GM19395 (cell line): ENCODE measurements around the gene HDAC9.

Experiments used
- ATAC-seq: cut with Tn5 transposase; IDR thresholded peaks from one replicate; pipeline ENCODE4 v1.9.1; 2021; ENCODE audit warnings: mild to moderate bottlenecking, moderate library complexity; ENCODE audit not compliant: unreplicated experiment

The HDAC9 gene

DNA sequence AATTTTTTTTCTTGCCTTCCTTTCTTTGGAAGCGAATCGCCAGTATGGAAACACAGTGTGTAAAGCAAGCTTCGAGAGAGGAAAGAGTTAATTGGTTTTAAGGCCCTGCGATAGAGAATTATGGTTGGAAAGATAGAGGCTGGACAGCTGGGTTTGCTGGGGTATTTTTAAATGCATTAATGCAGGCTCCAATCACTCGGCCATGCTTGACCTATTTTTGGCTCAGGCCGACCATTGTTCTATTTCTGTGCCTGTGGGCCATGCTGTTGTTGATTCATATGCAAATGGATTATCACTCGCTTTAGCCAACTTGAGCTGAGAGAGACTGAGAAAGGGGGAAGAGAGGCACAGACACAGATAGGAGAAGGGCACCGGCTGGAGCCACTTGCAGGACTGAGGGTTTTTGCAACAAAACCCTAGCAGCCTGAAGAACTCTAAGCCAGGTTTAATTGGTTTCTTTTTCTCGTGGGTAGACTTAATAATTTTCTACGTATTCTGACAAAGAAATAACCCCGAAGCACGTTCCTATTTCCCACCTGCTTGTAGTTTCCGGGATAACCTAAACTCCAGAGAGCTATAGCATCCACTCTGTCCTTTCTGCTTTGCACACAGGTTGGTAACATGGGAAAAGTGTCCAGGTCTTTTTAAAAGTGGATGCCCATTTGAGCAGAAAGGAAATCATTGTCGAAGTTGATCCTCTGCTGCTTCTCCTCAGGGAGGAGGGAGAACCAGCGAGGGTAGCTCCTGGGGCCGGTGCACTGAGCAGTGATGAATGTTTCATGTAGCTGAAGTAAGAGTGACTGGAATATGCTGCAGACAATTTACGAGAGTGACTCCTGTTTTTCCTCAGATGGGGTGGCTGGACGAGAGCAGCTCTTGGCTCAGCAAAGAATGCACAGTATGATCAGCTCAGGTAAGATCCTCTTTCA is at the start of gene HDAC9:
HDAC9 (plus strand) TSS at position 338 of the 929 bp plus-strand sequence; CDS start at position 892, 554 bp downstream.
- peak; percentile 87 for ATAC-seq

DNA sequence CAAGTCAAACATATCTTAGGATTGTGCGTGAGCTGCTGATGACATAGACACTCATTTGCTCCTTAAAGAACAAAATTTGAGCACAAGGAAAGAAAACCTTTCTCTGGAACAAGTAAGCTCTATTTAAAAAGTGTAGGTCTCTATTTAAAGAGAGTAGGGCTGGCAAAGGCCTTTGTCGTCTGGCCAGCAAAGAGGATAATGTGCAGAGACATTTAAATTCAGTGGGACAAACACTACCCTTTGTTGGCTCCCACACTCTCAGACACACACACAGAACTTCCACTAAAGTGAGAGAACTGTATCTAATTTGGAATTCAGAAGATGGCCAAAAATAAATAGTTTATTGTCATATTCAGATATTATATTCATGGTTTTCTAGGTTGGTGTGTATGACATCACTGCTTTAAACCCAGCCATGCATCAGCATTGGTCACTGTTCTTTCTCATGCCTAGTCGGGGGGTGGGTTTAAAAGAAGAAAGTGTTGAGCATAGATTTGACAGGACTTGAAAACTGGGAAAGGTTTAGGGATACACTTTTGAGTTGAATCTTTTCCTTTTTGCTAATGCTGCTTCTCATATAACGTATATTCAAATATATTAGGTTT is 49.5 kb upstream of the HDAC9 start:
- ATAC-seq = no peak

DNA sequence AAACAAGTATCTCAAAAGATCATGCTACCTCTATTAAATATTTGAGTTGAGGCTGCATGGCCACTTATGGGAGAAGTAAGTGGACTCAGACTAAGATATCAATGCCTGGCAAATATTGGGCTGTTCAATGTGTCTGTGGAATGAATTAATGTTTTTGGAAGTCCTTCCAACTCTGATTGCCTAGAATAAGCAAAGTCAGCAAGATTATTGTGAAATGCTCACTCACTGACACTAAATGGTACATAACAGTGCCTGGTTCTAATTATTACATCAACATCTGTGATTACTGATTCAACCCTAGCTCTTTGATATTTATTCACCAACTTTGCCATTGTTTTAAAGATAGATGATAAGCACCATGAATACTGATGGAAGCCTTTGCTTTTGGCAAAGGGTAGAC is 45.5 kb upstream of the HDAC9 start:
- ATAC-seq = no peak

DNA sequence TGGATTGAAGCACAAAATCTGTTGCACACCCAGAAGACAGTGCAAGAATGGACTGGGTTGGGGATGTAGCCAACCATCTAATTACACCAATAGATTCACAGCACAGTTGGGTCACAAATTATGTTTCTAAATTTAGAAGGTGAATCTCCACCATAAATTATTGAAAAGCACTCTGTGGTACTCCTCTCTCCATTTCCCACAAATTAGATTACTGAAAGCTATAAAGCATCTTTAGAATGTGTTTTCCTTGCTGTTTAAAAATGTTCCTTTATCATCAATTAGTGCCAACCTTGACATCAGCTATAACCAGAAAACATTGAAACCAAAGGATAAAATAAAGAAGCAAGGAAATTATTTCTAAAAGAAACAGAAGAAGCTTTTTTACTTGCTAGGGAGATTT is 39.9 kb upstream of the HDAC9 start:
- no peak for ATAC-seq

DNA sequence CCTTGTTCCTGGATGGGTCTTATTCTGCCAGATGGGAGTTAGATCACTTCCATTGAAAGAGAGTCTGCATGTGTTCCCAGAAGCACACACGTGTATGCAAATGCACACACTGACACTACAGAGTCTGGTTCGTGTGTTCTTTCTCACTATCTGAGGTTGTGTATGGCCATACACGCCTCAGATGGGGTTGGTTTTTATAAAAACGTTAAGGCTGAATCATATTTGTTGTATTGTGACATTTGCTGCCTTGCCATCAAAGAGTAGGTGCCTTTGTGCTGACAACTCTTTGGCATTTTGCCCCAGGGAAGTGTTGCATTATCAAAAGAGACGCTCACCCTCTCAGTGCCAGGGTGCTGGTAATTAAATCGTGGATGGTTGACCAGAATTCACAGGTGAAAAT is 37.7 kb upstream of the HDAC9 start:
- ATAC-seq = no peak

DNA sequence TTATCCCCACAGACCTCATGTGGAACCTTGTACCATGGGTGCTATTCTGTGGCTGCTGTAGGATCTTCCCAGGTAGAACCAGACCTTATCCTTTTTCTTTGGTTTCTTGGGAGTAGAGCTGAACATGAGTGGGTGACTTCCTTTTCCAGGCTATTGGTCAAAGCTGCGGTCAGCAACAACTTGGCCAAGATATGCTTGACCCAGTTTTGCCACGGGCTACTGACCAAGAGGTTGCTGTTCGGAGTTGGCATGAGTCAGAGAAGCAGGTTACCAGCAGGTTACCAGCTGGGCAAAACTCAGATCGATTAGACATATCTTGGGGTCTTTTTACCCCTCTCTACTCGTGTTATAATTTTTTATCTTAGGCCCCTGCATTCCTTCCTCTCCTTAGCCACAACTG is 36.7 kb upstream of the HDAC9 start:
- ATAC-seq = no peak

DNA sequence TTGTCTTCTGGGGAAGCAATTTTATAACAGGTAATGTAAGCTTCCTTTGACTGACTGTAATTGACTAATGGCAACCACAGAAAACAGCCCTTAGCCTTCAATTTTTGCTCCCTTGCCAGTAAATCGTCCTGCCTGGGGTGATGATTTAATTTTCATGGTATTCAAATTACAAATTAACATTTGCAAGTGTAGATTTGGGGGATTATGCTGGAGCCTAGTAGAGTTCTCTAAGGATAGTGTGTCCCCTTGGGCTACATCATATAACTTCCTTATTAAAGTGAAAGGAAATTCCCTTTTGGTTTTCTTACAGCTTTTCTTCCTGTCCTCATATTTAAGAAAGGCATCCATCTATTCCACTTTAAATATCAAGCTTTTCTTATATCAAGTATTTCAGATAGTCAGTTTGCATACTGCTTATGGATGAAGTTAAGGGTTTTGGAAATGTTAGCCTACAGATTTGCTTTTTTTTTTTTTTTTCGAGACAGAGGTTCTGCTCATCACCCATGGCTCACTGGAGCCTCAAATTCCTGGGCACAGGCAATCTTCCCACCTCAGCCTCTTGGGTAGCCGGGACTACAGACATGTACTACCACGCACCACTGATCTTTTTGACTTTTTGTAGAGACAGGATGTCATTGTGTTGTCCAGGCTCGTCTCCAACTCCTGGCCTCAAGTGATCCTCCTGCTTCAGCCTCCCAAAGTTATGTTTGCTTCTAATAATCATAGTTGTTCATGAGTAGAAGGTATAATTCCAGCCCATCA is 35.9 kb upstream of the HDAC9 start:
- no peak for ATAC-seq

DNA sequence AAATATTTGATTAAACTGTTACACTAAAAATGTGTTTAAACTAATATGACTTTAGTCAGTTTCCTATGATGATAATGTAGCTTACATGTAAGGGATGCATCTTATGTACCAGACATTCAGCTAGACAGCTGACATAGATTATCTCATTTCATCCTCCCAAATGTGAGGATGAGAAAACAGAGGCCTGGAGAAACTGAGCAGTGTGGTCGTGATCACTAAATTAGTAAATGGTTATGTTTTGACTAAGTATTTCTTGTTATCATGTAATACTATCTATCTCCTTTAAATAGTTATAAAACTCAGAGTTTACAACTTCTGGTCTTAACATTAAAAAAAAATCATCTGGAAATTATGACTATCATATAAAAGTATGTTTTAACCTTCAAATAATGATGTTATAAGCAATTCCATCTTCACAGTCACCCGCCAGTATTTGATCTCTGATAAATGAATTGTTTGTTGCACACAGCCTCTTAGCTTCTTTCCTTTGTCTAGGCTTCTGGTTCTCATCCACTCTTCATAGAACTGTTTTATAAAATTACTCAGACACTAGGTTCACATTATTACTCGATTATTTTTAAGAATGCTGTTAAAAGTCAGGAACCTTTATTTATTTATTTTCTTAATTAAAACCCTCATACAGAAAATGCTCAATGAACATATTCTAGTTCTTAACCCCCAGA is 33.6 kb upstream of the HDAC9 start:
- peak; percentile 52 for ATAC-seq

DNA sequence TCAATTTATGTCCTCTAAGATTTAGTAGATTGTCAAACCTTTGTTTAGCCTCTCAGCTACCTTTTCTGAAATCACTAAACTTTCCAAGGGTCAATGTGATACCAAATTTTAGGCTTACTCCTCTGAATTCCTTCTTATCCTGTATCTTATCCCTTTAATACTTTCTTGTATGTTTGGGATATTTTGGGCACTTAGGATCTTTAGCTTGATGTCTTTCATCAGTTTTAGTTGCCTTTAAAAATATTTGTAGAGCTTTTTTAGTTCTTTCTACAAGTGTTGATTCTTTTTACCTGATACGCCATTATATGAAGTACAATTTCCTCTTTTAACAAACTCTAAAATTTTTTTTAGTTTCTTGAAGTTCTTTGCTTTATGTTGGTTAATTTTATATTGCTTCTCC is 30.7 kb upstream of the HDAC9 start:
- no peak for ATAC-seq

DNA sequence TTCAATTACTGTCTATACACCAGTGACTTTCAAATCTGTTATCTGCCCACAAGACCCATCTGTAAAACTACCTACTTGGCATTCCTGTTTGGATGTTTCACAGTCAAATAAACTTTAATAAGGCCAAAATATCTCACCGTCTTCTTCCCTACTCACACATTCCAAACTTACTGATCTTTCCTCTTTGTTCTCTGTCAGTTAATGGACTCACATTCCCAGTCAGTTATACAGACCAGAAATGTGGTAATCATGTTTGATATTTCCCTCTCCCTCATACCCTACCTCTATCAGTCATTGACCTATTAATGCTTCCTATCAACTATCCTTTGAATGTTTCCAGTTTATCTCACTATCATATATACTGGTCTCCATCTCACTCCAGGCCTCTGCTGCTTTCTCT is 28.5 kb upstream of the HDAC9 start:
- ATAC-seq = no peak

DNA sequence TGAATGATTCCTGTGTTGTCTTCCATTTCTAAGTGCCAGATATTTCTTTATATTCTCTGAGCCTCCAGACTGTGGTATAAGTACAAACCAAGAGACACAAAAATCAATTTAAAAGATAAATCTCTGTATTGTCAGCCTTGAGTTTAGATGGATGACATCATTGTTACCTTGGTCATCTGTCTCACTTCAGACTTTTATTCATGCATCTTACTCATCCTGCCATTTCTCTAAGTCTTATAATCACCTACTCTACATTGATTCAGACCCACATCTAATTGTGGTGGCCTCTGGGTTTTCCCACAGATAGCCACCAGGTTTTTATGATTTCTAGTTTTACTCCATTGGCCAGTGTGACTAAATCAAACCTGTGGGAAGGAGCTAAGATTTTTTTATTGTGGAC is 26.8 kb upstream of the HDAC9 start:
- ATAC-seq = no peak

DNA sequence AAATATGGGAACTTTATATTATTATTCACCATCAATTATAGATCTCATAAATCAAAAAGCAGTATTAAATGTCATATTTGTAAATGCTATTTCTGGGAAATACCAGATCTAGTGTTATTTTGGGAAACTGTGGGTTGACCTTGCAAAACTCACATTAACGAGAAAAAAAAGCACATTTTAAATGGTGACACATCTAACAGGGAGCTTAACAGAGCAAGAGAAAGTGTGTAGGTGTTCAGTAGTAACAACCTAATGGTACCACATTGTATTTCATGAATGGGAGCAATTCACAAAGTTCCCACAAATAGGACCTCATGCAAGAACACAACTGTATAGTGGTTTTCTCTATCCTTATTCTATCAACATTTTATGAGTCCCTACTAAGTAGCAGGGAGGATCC is 26.2 kb upstream of the HDAC9 start:
- no peak for ATAC-seq

DNA sequence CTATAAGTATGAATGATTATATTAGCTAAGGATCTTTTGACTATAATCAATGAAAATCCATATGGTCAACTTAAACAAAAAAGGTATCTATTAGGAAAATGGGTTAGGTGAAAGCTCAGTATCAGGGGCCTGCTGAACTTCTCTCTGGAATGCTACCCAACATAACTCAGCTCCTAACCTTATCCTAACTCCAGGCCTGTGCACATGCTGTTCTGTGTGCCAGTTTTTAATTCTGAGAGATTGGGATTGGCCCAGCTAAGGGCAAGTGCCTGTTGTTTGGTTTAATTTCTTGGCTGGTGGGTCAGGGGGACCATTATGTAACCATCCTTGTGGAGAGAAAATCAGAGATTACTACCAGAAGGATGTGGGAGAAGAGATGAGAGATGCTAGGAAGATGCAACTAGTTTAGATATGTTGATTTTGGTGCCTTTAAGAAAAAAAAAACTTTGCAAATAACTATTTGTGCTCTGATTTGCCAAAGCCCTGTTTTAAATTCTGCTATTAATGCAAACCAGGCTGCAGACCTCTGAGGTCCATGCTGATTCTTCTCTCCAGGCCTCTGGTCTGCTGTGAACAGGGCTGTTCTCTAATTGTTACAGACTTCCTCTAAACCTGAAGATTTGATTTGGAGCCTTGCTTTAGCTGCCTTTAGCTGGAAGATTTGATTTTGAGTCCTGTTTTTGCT is 23.9 kb upstream of the HDAC9 start:
- ATAC-seq = no peak

DNA sequence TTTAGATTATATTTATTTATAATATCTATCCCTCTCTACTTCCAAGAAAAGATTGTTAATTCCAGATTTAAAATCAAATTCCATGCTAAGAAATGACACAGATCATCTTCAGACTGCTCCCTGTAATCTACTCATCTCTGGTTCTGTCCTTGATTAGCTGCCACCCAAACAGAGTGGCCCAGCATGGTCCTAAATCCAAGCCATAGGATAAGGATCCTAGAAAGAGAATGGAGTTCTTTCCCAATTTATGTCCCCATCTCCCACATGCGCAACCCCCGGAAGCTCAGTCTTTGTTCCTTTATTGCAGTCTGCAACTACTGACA is 23.4 kb upstream of the HDAC9 start:
- ATAC-seq = no peak

DNA sequence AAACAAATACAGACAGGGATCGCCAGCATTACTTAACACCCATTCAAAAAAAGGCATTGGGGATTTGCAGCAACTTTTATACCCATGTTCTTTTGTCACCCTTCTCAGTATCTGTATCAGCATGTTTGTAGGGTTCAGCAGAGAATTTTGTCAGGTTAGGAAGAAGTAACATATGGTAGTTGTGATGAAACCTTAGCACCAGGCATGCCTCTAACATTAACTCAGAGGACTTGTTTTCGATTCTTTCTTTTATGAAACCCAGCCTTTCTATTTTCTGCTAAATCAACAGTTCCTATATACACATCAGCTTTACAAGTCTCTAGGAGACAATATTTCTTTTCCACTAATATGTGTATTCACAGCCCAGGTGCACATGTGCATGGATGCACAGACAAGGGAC is 22.4 kb upstream of the HDAC9 start:
- ATAC-seq = no peak

DNA sequence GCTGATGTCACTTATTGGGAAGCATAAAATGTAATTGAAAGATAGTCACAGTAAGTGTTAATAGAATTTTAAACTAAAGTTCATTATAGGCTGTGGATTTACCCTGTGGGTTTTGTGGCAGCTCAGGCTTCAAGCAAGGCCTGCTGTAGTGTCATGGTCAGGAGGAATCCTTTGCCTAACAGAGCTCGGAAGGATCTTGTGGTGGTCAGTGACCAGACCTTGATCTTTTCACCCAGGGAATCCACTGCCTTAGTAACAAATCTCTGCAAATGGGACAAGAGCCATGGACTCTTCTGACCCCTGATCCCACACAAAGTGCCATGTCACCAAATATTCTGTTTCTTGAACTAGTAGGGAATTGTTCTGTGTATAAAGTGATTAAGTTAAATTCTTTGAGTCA is 20.6 kb upstream of the HDAC9 start:
- ATAC-seq = no peak

DNA sequence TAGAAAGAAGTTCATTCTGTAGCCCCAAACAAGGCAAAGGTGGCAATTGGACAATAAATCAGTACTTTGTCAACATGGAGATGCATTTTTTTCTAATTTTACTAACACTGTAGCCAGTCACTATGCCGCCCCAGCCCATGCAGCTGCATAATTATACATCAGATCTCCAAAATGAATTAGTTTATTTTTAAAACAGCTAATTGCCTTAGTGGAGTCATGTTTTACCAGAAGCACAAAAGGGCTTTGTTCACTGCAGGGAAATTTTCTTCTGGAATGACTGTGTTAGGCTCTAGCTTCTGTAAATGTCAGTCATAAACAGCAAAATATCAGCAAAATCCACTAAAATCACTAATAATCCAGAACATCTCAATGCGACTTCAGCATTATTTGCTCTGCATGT is 20.1 kb upstream of the HDAC9 start:
- ATAC-seq = no peak

DNA sequence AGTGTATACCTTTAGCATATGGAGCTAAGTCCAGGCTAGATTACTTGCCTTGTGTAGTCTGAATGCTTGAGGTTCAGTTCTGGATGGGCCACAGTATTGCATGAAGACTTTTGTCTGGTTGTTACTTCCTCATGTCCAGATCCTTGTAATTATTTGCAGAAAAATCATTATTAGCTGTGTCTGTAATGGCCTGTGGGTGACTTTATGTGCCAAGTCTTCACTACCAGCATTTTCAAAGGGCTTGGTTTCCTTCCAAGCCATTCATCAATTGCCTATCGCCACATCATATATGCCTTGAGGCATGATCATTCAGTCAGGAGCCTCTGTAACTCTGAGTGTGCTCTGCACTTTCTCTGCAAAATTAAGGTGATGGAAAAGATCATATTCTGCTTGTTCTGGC is 13.8 kb upstream of the HDAC9 start:
- ATAC-seq = no peak

DNA sequence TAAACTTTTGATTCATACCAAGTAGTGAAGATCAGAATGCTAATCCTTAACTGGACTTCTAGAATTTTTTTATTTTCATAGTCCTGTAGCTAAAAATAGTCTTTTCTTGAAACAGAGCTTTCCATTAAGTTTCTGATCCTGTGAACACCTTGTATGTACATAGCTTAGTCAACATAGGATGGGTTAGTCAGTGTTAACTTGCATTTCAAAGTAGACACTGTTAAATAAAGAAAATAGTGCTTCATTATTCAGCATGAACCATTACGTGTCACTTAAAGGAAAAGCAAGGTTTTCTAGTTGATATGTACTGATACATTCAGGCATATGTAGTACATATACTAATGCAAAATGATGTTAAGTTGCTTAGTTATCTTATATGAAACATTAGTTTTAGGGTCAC is 7.5 kb upstream of the HDAC9 start:
- no peak for ATAC-seq

DNA sequence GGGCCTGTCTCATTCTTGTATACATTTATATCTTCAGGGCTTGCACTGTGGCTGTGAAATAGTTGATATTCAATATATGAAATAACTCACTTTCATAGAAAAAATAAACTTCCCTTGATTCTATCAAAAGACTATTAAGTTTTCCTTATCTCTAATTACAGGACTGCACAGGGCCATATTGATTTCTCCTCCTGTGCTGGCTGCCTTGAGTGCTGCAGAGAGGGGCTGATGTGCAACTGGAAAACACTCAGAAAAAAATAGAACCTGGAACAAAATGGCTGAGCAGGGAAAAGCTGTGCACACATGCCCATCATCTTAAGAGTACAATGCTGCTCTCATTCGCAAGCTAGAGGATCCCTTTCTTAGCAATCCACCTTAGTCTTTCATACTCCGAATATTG is 5.9 kb upstream of the HDAC9 start:
- no peak for ATAC-seq

DNA sequence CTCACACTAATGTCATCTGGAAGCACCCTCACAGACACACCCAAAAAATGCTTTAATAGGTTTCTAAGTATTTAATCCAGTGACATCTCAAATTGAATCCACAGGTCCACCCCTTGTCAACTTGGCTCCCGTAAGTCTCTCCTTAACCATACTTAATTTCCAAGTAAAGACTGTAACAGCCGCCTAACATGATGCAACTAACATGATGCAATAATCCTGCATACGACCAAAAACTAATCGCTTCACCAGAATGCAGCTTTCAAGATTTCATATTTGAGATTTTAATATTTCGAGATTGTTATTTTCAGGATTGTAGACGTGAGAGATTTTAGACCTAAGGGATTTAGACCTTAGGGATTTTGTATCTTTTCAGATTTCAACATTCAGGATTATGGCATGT is 3.7 kb upstream of the HDAC9 start:
- no peak for ATAC-seq
